Mesodermal cell (in vitro differentiated cells): ENCODE measurements around the gene HSDL2.
"Not testable (repeated sequence)": the region's sequence is repeated elsewhere in the genome, so short reads cannot be mapped to it uniquely, and the experiment has no call there.

ENCODE experiments used
- H3K27ac ChIP-seq: 2 replicates; pipeline ENCODE4 v1.7.0; 2013; ENCODE audit warnings: mild to moderate bottlenecking, low read depth, low read length, moderate library complexity; ENCODE audit not compliant: severe bottlenecking
- H3K36me3 ChIP-seq: 2 replicates; pipeline ENCODE4 v1.7.1; 2013; ENCODE audit warnings: mild to moderate bottlenecking, low read length, moderate library complexity; ENCODE audit not compliant: control insufficient read depth, insufficient read depth
- H3K4me1 ChIP-seq: one replicate; pipeline ENCODE4 v1.7.1; 2013; ENCODE audit warnings: mild to moderate bottlenecking, low read length; ENCODE audit not compliant: insufficient read depth, control insufficient read depth, poor library complexity, severe bottlenecking
- H3K4me3 ChIP-seq: 2 replicates; pipeline ENCODE4 v1.7.0; 2013; ENCODE audit warnings: low read length, control low read depth, mild to moderate bottlenecking; ENCODE audit not compliant: insufficient read depth, poor library complexity, severe bottlenecking; ENCODE audit errors: extremely low read depth
- H3K9me3 ChIP-seq: 2 replicates; pipeline ENCODE4 v1.7.1; 2013; ENCODE audit warnings: mild to moderate bottlenecking, low read length, moderate library complexity; ENCODE audit not compliant: control insufficient read depth
- WGBS, 2 experiments: methylation state at CpG; one replicate each; pipeline ENCODE4 v1.1.5; 2013; ENCODE audit warnings: missing lambda C conversion rate in 2 of 2; ENCODE audit not compliant: insufficient coverage in 2 of 2; 5-methylcytosine and 5-hydroxymethylcytosine counted together

Gene HSDL2

GRCh38 chr9:112508377-112508776 is 128.5 kb downstream of the HSDL2 start:
- H3K4me3 ChIP-seq: no peak overlapping the region
- H3K27ac ChIP-seq: no peak overlapping the region
- no peaks in the 10 kb centered on the region for H3K9me3 ChIP-seq
- no peaks in the 10 kb centered on the region for H3K4me1 ChIP-seq
- peaks cover 4% of the 10 kb centered on the region for H3K36me3 ChIP-seq
- WGBS, 2 experiments: no CpG with 5 or more reads among the region's 2 CpGs

GRCh38 chr9:112512377-112512776 is 132.5 kb downstream of the HSDL2 start:
- not testable (repeated sequence) for H3K9me3 ChIP-seq, H3K4me3 ChIP-seq, H3K27ac ChIP-seq, H3K36me3 ChIP-seq, H3K4me1 ChIP-seq
- WGBS, 2 experiments: no CpG with 5 or more reads among the region's 4 CpGs

- WGBS, 2 experiments: 89 to 100% methylated on average over 1 of the region's 2 CpGs
- no peaks in the 10 kb centered on the region for H3K9me3 ChIP-seq
Observed at GRCh38 chr9:112516769-112517168, 136.9 kb downstream of the HSDL2 start.

GRCh38 chr9:112520069-112520468 is 140.2 kb downstream of the HSDL2 start:
- no peaks in the 10 kb centered on the region for H3K9me3 ChIP-seq
- no peak overlapping the region for H3K4me3 ChIP-seq
- no peak overlapping the region for H3K27ac ChIP-seq
- H3K4me1 ChIP-seq: no peaks in the 10 kb centered on the region
- 100% methylated on average over 1 of the region's 1 CpG; no CpG with 5 or more reads in 1 of the 2 experiments for WGBS, 2 experiments
- no peaks in the 10 kb centered on the region for H3K36me3 ChIP-seq

More at GRCh38 chr9:112516769-112517168, 136.9 kb downstream of the HSDL2 start:
- H3K27ac ChIP-seq: no peak overlapping the region
- H3K36me3 ChIP-seq: no peaks in the 10 kb centered on the region
- no peaks in the 10 kb centered on the region for H3K4me1 ChIP-seq
- no peak overlapping the region for H3K4me3 ChIP-seq

- Histone ChIP-seq H3K27ac (no peak overlapping the region), H3K36me3 (no peaks in the 10 kb centered on the region), H3K4me1 (no peaks in the 10 kb centered on the region), H3K4me3 (no peak overlapping the region), H3K9me3 (no peaks in the 10 kb centered on the region)
- WGBS, 2 experiments: no CpG with 5 or more reads among the region's 3 CpGs
Observed at GRCh38 chr9:112520656-112521055, 140.7 kb downstream of the HSDL2 start.
